Muscle of leg (tissue), 11 donors: ENCODE data around the gene UTP11. TPM values are rescaled to one million over a fixed set of nuclear protein-coding genes. Genes with fewer than 3 reads are reported as not detected.

Experiments used
- DNase-seq: peaks from one replicate; pipeline ENCODE4 v3.0.0; 2013
- H3K27ac ChIP-seq: one replicate; pipeline ENCODE4 v1.5.1; 2013; ENCODE audit warnings: mild to moderate bottlenecking, low read length, control low read depth
- H3K27me3 ChIP-seq: one replicate; pipeline ENCODE4 v1.6.1; 2013; ENCODE audit warnings: low read length; ENCODE audit not compliant: control insufficient read depth, insufficient read depth
- H3K36me3 ChIP-seq: one replicate; pipeline ENCODE4 v1.6.1; 2013; ENCODE audit warnings: low read length; ENCODE audit not compliant: control insufficient read depth, insufficient read depth
- H3K4me1 ChIP-seq: one replicate; pipeline ENCODE4 v1.6.1; 2013; ENCODE audit warnings: low read length; ENCODE audit not compliant: control insufficient read depth, insufficient read depth
- H3K4me3 ChIP-seq: one replicate; pipeline ENCODE4 v1.5.1; 2013; ENCODE audit warnings: low read length, control low read depth
- H3K9me3 ChIP-seq: replicated peaks from 2 replicates; pipeline ENCODE4 v1.6.1; 2013; ENCODE audit warnings: low read depth, low read length; ENCODE audit not compliant: control insufficient read depth
- WGBS: methylation state at CpG from one replicate; pipeline ENCODE4 v1.1.5; 2013; ENCODE audit warnings: missing lambda C conversion rate; ENCODE audit not compliant: insufficient coverage; 5-methylcytosine and 5-hydroxymethylcytosine counted together
- polyA plus RNA-seq, 8 donors: library from polyadenylated mRNA; unstranded; fragments of 120-200 nt; gene quantifications; one replicate each; pipeline versions ENCODE4 v1.2.1 to v1.2.3, GENCODE V29; 2013; ENCODE audit warnings: inconsistent platforms in 1 of 8, low replicate concordance in 1 of 8; ENCODE audit not compliant: insufficient read length in 8 of 8, insufficient read depth in 1 of 8
- total RNA-seq: library from RNA; stranded (reverse); fragments of 120-200 nt; gene quantifications from one replicate; pipeline ENCODE4 v1.2.4, GENCODE V29; 2013

Gene UTP11
- total and polyA plus RNA-seq, 9 donors: 62.1 to 103 (median 90.6) TPM

GRCh38 chr1:38046884-38047602 is 34.5 kb downstream of the UTP11 start:
- Histone ChIP-seq H3K4me1 (peaks cover 30% of the 10 kb centered on the region), H3K9me3 (no peaks in the 10 kb centered on the region), H3K27ac (no peak overlapping the region), H3K27me3 (peaks cover 65% of the 10 kb centered on the region), H3K36me3 (no peaks in the 10 kb centered on the region), H3K4me3 (peak overlapping the region; percentile 44)
- DNase-seq: peak; percentile 95
- under 1% methylated on average over 82 of the region's 99 CpGs for WGBS

GRCh38 chr1:38047603-38048141 is 35.1 kb downstream of the UTP11 start:
- no peak overlapping the region for H3K27ac ChIP-seq
- no peaks in the 10 kb centered on the region for H3K36me3 ChIP-seq
- H3K9me3 ChIP-seq: no peaks in the 10 kb centered on the region
- 4% methylated on average over 25 of the region's 34 CpGs for WGBS
- peak; percentile 43 for DNase-seq
- peaks cover 59% of the 10 kb centered on the region for H3K27me3 ChIP-seq
- H3K4me3 ChIP-seq: peak overlapping the region; percentile 44
- H3K4me1 ChIP-seq: peaks cover 30% of the 10 kb centered on the region

GRCh38 chr1:38050397-38051078 is 38.0 kb downstream of the UTP11 start:
- no peak overlapping the region for H3K27ac ChIP-seq
- H3K36me3 ChIP-seq: no peaks in the 10 kb centered on the region
- H3K4me3 ChIP-seq: no peak overlapping the region
- H3K27me3 ChIP-seq: peaks cover 50% of the 10 kb centered on the region
- H3K9me3 ChIP-seq: no peaks in the 10 kb centered on the region
- no peak for DNase-seq
- peaks cover 18% of the 10 kb centered on the region for H3K4me1 ChIP-seq
- WGBS: 31% methylated on average over 7 of the region's 13 CpGs

- H3K9me3 ChIP-seq: no peaks in the 10 kb centered on the region
- H3K36me3 ChIP-seq: no peaks in the 10 kb centered on the region
- H3K4me1 ChIP-seq: peaks cover 16% of the 10 kb centered on the region
- DNase-seq: peak; percentile 41
- WGBS: 28% methylated on average over 7 of the region's 9 CpGs
- no peak overlapping the region for H3K4me3 ChIP-seq
- H3K27me3 ChIP-seq: peaks cover 49% of the 10 kb centered on the region
- no peak overlapping the region for H3K27ac ChIP-seq
Measured at GRCh38 chr1:38051079-38051543, 38.6 kb downstream of the UTP11 start.

- H3K36me3 ChIP-seq: no peaks in the 10 kb centered on the region
- no peak overlapping the region for H3K27ac ChIP-seq
- H3K9me3 ChIP-seq: no peaks in the 10 kb centered on the region
- DNase-seq: no peak
- H3K4me1 ChIP-seq: peaks cover 10% of the 10 kb centered on the region
- 43% methylated on average over 1 of the region's 3 CpGs for WGBS
- peaks cover 43% of the 10 kb centered on the region for H3K27me3 ChIP-seq
- H3K4me3 ChIP-seq: no peak overlapping the region
Measured at GRCh38 chr1:38052750-38053415, 40.3 kb downstream of the UTP11 start.

- no CpG with 5 or more reads among the region's 7 CpGs for WGBS
- no peaks in the 10 kb centered on the region for H3K36me3 ChIP-seq
- H3K9me3 ChIP-seq: no peaks in the 10 kb centered on the region
- H3K4me1 ChIP-seq: peaks cover 10% of the 10 kb centered on the region
- DNase-seq: no peak
- no peak overlapping the region for H3K27ac ChIP-seq
- no peak overlapping the region for H3K4me3 ChIP-seq
- H3K27me3 ChIP-seq: peaks cover 36% of the 10 kb centered on the region
Measured at GRCh38 chr1:38053416-38054091, 41.0 kb downstream of the UTP11 start.

- peaks cover 19% of the 10 kb centered on the region for H3K4me1 ChIP-seq
- H3K27ac ChIP-seq: no peak overlapping the region
- no peaks in the 10 kb centered on the region for H3K9me3 ChIP-seq
- DNase-seq: no peak
- no peak overlapping the region for H3K4me3 ChIP-seq
- H3K36me3 ChIP-seq: no peaks in the 10 kb centered on the region
- peaks cover 29% of the 10 kb centered on the region for H3K27me3 ChIP-seq
- WGBS: 83% methylated on average over 1 of the region's 3 CpGs
Measured at GRCh38 chr1:38055398-38055797, 42.9 kb downstream of the UTP11 start.

GRCh38 chr1:38055965-38056364 is 43.4 kb downstream of the UTP11 start:
- Histone ChIP-seq H3K4me3 (no peak overlapping the region), H3K27ac (no peak overlapping the region), H3K27me3 (peaks cover 29% of the 10 kb centered on the region), H3K36me3 (no peaks in the 10 kb centered on the region), H3K4me1 (peaks cover 19% of the 10 kb centered on the region), H3K9me3 (no peaks in the 10 kb centered on the region)
- no peak for DNase-seq
- WGBS: 60% methylated on average over 3 of the region's 4 CpGs

GRCh38 chr1:38059635-38060250 is 47.2 kb downstream of the UTP11 start:
- WGBS: 80% methylated on average over 5 of the region's 6 CpGs

More at GRCh38 chr1:38059635-38060250, 47.2 kb downstream of the UTP11 start:
- Histone ChIP-seq H3K4me1 (peaks cover 11% of the 10 kb centered on the region), H3K9me3 (no peaks in the 10 kb centered on the region), H3K4me3 (no peak overlapping the region), H3K27me3 (peaks cover 7% of the 10 kb centered on the region), H3K36me3 (no peaks in the 10 kb centered on the region), H3K27ac (no peak overlapping the region)
- DNase-seq: no peak
